Activated T-cell treated with anti-CD3 and anti-CD28 coated beads, Interleukin-2, amount 50 U/mL, for 1 hour (primary cell): Measurements from ENCODE around the gene ATP11A.
"Not testable (repeated sequence)": the region's sequence is repeated elsewhere in the genome, so short reads cannot be mapped to it uniquely, and the experiment has no call there.

Experiments
- DNase-seq: peaks from one replicate; pipeline ENCODE4 v3.0.0-alpha.2; 2020

ATP11A gene

DNA sequence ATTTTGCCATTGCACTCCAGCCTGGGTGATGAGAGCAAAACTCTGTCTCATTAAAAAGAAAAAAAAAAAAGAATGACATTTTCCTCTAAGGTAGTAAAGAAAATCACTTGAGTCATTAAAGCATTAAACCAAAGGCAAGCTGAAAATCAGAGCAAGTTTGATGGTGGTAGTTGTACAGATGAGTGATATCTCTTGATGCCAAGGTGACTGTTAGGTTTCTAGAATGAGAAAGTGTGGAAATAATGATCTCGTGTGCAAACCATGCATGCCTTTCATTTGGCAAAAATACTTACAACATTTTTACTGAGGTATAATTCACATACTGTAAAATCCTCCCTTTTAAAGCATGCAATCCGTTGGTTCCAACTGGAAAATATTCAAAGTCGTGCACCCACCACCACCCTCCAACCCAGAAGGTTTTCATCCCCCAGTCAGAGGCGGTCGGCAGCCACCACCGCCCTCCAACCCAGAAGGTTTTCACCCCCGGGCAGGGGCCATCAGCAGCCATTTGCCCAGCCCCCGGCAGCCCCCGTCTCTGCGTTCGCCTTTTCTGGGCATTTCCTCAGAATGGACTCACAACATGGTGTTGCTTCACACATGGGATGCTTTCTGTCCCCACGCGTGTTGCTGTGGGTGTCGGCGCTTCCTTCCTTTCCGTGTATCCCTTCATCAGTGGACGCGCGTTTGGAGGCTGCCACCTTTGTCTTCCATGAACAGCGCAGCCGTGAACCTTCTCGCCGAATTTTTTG lies 90.2 kb downstream of the ATP11A start:
- DNase-seq: no peak

DNA sequence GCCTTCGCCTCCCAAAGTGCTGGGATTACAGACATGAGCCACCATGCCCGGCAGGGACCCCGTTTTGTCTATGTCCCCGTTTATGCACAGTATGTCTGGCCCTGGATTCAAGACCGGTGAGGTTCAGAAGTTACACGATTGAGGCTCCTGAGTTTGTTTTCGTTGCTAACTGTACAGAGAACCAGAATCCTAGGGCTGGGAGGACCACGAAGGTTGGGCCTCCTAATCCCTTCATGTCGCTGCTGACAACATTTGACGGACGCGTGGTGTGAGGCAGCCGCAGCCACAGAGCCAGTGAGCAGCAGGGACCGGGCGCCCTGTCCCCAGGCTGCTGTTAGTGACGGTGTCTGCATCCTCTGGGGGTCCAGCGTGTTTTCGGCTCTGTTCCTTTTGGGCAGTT lies 91.4 kb downstream of the ATP11A start:
- no peak for DNase-seq

DNA sequence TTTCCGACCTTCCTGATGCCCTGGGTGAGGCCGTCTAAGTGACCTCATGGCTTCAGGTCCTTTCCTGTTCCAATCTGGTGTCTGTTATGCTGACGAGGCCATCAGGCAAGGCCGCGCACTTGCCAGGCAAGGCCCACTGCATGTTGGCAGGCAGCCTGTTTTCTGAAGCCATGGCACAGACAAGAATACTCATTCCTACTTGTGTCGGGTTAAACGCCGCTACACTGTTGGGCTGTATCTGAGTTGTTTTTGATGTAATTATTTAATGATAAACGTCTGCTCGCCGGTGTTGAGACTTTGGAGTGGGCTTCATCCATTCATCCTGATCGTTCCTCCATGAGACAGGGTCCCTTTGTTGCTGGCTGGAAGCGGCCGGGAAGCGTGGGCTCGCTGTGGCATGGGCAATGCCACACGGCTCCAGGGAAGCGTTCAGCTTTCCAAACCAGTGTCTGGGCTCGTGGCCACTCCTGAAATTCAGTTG lies 92.1 kb downstream of the ATP11A start:
- DNase-seq: no peak

DNA sequence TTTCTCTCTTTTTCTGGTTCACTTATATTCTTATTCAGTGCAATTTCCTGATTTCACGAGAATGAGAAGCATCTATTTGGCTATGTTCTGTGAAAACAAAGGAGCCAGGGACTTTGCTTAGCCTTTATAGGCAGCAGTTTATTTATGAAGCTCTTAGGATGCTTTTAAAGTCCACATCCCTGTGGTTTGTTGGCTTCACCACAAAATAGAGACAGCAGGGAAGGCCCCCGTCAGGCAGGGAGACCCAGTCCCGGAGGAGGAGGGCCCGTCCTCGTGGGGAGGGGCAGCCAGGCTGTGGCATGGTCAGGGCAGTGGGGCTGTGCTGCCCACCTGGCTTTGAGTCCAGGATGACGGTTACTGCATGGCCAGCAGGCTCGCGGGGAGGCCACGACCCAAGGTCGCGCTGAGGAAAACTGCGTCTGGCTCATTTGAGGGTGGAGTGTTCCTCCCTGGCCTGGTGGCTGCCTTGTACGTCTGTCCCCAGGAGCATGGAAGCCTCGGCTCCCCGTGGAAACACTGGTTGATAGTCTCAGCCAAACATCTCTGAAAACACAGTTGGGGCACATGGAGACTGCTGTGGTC lies 92.7 kb downstream of the ATP11A start:
- no peak for DNase-seq

DNA sequence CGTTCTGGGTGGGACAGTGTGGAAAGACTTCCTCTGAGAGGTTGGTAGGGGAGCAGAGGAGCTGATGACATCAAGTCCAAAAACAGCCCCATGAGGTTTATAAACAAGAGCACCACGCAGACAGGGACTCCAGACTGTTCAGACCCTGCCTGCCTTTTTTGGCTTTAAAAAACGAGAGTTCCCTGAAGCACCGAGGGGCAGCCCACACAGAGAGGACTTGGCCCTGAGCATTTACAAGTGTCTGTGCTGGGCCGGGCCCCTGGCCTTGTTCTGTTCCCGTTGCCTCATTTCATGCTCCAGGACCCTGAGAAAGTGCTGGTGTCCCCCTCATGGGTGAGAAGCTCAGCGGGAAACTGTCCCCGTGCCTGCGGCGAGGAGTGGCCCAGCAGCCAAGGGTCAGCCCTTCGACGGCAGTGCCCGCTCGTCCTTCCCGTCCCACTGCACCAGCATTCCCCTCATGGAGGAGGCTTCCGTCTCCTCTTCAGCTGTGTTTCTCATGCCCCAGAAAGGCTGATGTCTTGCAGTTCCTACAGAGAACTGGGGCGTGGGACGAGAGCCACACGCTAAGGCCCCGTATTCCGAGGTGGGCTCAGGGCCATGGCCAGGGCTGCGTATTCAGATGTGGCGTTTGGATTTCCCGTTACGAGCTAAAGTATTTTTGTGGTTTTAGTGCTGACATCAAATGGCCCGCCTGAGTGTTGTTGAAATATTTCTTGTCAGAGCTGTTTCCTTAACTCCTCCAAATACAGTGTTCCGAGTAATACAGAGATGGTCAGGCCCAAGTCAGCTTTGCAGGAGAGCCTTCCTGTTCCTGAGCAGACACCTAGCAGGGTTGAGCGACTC lies 93.5 kb downstream of the ATP11A start:
- no peak for DNase-seq

DNA sequence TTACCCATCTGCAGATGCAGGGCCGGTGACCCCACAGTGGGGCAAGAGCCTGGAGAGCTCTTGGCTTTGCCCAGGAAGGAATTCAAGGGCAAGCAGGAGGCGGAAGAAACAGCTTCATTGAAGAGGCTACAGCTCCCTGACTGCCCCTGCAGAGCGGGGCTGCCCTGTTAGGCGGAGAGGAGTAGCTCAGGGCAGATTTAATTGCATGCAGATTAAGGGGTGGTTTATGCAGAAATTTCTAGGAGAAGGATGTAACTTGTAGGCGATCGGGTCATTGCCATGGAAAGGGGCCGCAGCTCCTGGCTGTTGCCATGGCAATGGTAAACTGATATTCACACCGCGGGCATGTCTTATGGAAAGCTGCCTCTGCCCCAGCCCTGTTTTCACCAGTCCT lies 94.1 kb downstream of the ATP11A start:
- no peak for DNase-seq

DNA sequence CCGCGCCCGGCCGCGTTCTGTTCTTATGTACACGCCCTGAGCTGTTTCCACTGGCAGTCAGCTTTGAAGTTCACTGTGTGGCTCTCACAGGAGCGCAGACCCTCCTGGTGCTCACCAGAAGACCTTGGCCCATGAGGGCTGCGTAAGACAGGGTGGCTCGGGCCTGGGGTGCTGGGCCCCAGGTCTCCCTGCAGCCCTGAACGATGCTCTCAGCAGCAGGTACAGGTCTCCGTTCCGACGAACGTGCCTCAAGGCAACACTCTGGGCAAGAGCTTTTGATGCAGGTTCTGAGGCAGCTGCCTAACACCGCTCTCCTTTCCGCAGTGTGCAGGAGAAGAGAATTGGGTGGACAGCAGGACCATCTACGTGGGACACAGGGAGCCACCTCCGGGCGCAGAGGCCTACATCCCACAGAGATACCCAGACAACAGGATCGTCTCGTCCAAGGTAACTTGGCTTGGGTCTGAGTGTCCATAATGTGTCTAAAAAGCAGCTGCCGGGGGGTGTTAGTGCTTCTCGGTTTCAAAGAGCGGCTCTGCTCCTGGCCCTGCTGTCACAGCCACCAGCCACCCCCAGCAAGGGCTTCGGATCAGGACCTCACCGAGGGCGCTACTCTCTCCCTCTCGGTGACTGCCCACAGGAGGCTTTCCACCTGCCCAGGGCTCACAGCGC lies 95.1 kb downstream of the ATP11A start:
- DNase-seq: no peak

DNA sequence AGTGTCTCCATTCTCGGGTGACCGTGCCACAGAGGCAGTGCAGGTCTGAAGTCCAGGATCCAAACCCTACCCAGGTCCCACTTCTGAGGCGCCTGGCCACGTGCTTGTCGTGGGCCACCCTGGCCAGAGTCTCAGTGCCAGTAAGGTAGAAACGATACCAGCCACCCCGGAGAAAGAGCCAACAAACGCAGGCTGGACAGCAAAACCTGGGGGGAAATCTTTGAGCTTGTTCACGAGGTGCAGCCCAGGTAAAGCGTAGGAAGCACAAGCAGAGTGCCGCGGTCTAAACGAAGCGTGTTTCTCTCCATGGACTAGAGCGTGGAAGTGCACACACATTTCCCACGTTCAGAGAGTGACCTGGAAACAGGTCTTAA lies 95.6 kb downstream of the ATP11A start:
- DNase-seq: no peak

DNA sequence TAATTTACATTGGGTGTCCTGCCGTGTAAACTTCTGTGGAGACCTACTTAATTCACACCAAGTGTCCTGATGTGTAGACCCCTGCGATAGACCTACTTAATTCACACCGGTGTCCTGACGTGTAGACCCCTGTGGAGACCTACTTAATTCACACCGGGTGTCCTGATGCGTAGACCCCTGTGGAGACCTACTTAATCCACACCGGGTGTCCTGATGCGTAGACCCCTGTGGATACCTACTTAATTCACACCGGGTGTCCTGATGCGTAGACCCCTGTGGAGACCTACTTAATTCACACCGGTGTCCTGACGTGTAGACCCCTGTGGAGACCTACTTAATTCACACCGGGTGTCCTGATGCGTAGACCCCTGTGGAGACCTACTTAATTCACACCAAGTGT lies 97.0 kb downstream of the ATP11A start:
- not testable (repeated sequence) for DNase-seq

DNA sequence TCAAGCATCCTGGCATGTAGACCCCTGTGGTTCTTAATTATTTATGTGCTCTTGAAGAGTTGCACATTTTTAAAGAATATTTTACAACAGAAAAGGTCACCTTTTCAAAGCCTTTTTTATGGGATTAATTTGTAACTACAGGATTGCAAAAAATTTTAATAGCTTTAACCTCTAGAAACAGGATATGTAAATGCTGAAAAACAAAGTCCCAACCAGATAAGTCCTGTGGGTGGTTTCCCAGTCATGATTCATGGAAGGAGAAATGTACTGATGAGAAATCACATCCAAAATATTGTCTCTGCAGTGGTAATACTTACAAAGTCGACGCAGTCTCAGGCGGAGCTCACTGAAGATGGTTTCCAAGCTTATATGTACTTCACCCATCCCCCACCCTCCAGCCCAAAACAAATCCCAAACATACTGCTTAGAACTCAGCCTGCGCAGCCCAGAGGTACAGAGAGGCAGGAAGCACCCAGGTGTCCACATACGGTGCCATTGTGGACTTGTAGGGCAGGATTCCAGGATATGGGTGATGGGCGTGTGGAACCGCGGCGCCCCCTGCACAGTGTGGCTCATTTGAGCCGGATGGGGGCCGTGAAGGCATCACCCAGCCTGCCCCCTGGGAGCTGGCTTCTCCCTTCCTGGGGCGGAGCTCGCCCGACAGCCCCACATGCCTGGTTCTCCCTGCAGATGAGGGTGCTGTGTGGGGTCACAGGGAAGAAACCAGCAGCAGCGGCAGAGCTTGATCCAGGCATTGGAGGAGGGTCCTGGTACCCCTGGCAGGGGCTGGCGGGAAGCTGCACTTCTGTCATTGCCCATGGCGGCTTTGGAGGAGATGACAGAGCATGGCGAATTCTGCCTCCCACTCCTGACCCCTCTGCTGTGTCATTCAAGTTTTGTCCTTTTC lies 101.2 kb downstream of the ATP11A start:
- no peak for DNase-seq

DNA sequence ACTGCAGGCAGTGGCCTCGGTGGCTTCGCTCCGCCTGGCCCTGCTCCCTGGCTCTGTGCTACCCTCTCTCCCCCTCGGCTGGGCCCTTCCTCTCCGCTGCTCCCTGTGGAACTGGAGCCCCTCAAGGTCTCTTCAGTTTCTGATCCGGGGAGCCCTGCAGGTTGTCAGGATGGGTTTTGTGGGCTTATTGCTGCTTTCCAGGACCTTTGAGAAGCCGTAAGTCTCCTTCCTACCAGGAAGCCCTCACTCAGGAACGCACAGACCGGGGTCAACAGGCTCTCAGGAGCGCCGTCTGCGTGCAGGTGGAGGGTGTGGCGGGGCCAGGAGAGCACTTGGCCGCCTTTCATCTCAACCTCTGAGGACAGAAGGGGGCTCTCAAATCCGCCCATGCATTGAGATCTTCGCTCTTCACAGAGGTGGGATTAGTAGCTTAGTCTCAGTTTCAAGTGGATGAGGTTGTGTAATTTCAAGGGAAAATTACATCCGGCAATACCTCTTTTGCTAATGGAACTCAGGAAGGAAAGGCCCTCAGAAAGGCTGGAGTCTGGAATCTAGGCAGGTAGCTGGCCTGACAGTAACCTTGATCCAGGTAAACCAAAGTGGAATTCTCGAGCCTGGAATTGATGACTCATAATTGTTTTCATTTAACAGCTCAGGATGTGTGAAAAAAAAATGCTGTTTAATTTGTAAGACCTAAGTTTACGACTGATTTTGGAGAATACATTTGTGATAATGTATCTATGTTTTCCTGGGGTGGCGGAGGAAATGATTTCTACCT lies 102.0 kb downstream of the ATP11A start:
- DNase-seq: no peak

DNA sequence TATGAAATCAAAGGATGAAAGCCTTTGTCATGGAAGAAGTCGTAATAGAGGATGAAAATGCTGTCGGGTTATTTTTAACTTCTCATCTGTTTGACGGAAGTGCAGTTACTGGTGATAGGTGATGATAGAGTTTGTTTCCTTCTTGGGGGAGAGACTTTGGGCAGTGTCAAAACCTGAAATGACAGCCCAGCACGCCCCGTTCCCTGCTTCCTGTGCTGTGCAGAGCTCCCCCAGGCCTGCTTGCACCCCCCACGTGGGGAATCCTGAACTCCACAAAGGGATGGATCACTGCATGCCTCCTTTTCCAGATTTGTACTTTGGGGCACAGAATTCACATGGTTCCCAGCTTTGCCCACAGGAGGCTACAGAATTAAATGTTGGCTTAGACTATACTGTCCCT lies 102.7 kb downstream of the ATP11A start:
- DNase-seq: no peak

DNA sequence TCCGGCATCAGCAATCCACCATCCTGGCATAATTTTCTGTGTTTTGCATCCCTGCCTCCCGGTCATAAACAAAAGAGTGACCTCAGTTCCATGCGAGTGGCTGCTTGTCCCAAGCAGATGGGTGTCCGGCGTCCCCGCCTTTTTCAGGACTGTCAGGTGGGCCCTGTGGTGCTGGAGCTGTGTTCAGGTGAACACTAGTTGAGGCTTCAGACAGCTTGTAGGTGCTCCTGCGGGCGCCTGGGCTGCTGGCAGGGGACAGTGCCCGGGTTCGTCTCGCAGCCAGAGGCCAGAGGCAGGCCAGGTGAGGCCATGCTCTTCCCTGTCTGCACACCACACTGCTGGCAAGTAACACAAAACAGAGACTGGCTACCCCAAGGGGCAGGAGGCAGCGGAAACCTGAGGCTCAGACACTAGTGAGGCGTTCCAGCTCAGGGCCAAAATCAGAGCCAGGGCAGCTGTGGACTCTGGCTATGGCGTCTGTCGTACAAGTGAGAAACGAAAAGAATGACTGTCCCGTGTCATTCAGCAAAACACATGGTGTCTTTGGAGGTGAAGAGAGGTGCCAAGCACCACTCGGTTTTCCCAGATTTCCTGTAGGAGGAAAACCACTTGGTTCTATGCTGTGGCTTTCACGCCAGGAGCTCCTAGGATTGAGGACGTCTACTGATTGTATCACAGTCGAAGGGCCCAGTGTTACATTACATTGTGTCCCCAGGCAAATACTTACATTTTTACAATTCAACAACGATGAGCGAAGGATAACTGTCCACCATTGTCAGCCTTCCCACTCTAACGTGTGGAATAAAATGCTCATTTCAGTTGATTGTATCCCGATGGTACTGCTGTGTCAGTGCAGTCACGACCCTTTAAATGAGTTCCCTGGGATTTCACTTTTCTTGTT lies 104.0 kb downstream of the ATP11A start:
- DNase-seq: no peak

DNA sequence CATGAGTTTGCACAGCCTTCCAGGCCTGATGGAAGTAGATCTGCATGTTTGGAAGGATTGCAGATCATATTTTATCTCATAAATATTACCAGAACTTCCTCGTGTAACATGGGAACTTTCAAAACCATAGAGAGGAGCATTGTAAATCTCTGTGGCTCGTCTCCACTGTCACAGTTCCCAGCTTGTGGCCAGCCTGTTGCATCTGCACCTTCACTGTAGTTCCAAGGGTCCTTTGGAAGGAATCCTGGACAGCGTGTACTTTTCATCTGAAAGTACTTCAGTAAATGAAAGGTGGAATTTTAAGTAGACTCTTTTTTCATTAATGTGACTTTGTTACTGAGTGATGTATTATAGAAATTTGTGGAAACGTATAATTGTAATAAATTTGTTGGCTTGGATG lies 105.4 kb downstream of the ATP11A start:
- no peak for DNase-seq

DNA sequence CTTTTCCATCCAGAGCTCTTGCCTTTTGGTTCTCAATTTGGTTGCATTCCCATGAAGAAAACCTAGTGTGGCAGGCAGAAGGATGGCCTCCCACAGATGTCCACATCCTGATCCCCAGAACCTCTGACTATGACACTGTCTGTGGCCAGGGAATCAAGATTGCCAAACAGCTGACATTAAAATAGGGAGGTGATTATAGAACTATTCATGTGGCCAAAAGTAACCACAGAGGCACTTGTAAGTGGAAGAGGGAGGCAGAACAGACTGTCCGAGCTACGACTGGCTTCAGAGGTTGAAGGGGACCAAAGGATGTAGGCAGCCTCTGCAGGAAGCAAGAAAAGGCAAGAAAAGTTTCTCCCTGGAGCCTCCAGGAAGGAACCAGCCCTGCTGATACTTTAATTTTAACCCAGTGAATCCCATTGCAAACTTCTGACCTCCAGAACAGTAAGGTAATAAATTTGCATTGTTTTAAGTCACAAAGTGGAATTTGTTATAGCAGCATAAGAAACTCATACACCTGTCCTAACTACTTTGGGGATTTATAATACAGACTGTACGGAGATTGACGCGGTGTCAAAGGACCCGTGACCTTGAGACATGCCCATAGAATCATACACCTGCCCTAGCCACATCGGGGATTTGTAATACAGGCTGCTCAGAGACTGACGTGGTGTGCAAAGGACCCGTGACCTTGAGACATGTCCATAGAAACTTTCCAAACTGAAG lies 106.5 kb downstream of the ATP11A start:
- DNase-seq: no peak

DNA sequence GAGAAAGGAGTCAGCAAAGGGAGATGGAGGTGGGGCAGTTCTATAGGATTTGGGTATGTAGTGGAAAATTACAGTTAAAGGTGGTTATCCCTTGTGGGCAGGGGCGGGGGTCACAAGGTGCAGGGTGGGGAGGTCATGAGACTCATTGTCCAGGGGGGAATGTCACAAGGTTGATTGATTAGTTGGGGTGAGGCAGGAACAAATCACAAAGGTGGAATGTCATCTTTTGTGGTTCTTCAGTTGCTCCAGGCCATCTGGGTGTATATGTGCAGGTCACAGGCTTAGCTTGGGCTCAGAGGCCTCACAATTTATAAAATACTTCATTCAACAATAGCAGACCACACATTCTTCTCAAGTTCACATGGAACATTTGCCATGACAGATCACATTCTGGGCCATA lies 109.6 kb downstream of the ATP11A start:
- DNase-seq: no peak

DNA sequence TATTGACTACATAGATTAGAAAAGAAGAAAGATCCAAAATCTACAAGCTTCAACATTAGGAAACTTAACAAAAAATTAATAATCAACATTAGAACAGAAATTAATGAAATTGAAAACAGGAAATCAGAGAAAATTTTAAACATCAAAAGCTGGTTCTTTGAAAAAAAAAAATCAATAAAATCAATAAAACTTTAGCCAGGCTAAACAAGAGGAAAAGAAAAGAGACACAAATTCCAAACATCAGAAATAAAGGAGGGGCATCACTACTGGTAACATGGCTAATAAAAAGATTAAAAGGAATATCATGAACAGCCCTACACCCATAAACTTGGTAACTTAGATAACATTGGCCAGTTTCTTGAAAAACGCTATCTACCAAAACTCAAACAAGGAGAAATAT lies 110.2 kb downstream of the ATP11A start:
- no peak for DNase-seq

DNA sequence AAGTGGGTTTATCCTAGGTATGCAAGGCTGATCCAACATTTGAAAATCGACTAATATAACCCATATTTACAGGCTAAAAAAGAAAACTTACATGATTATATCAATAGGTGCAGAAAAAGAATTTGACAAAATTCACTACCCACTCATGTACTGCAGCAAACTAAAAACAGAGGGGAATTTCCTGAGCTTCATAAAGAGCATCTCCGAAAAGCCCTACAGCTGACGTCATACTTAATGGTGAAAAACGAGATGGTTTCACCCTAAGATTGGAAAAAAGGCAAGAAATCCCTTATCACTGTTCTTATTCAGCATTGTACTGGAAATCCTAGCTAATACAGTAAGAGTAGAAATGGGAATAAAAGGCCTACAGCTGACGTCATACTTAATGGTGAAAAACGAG lies 111.0 kb downstream of the ATP11A start:
- DNase-seq: not testable (repeated sequence)

DNA sequence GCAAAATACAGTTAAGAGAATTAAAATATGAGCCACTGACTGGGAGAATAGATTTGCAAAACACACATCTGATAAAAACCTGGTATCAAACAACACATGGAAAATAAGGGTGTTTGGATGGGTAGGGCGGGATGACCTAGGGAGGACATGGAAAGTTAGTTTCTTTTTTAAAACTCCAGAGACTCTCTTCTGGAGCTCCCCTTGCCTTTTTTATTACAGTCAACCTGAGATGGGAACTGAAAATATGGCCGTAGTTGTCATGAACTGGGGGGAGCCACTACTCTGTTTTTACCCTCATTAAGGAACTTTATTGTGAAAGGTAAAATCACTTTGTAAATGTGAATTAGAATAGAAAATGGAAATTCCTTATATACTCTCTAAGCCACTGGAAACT lies 113.0 kb downstream of the ATP11A start:
- DNase-seq: no peak

DNA sequence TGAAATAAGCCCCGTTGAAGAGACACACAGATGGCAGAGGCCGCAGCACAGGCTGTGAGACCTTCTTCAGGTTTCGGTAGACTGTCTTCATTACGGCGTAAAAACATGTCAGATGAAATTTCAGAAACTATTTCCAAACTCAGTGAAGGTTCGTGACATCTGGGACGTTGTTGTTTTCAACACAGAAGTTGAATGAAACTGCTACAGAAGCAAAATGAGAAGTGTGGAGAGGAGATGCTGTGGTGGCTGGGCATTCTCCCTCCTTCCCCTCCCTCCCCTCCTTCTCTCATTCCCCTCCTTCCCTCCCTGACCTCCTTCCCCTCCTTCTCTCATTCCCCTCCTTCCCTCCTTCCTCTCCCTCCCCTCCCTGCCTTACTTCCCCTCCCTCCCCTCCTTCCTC lies 113.6 kb downstream of the ATP11A start:
- no peak for DNase-seq
